IPS-18c (cell line): ENCODE results near the gene STAC2.
"Not testable (repeated sequence)": the region's sequence is repeated elsewhere in the genome, so short reads cannot be mapped to it uniquely, and the experiment has no call there.

ENCODE experiments used
- H3K4me3 ChIP-seq: 2 replicates; pipeline ENCODE4 v1.7.0; 2013; ENCODE audit warnings: low read depth, mild to moderate bottlenecking, low read length, moderate library complexity; ENCODE audit not compliant: insufficient read depth
- H3K9me3 ChIP-seq: one replicate; pipeline ENCODE4 v1.6.1; 2013; ENCODE audit warnings: mild to moderate bottlenecking, low read length, moderate library complexity; ENCODE audit not compliant: control insufficient read depth, insufficient read depth

STAC2 gene, protein sequence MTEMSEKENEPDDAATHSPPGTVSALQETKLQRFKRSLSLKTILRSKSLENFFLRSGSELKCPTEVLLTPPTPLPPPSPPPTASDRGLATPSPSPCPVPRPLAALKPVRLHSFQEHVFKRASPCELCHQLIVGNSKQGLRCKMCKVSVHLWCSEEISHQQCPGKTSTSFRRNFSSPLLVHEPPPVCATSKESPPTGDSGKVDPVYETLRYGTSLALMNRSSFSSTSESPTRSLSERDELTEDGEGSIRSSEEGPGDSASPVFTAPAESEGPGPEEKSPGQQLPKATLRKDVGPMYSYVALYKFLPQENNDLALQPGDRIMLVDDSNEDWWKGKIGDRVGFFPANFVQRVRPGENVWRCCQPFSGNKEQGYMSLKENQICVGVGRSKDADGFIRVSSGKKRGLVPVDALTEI

GRCh38 chr17:39225308-39225958, at the start of gene STAC2:
TSS of gene STAC2 (minus strand) at chr17:39225945. CDS start at chr17:39225502, 443 bp downstream.
- H3K9me3 ChIP-seq: no peaks in the 10 kb centered on the region
- peak within 1 kb of the TSS; percentile 59 for H3K4me3 ChIP-seq

- H3K9me3 ChIP-seq: no peaks in the 10 kb centered on the region
- no peak overlapping the region for H3K4me3 ChIP-seq
These were observed 45.8 kb upstream of the STAC2 start for GRCh38 chr17:39271546-39271945.

DNA sequence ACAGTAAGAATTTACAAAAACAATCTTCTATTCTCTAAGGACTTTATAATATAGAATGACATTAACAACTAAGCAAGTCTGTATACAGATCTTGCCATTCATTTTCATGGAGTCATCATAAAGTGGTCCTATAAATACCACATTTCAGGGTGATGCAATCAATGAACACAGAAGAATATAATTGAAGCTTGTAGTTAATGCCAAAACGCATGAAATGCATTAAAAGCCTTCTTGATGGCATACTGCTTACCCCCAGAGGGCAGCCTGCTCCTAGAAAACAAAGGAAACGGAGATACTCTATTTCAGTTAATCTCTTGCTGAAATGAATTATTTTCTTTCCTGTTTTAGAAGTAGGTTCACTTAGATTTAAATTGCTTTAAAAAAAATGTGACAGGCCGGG, 45.2 kb upstream of the STAC2 start:
- Histone ChIP-seq H3K4me3 (no peak overlapping the region), H3K9me3 (no peaks in the 10 kb centered on the region)

DNA sequence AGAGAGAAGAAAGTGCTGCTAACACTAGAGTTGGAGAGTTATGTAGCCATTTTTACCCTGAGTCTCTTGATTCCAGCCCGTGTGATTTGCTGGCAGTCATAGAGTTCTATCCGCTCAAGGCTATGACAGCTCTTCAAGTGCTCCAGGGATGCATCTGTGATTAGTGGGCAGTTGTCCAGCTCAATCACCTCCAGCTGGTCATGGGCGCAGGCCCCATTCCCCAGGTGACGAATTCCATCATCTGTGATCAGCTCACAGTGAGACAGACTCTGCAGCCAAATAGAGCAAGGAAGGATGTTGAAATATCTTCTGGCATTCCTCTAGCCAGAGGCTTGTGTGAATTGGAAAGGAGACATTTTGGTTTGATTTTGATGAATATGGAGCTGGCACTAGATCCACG, 38.4 kb upstream of the STAC2 start:
- Histone ChIP-seq H3K9me3 (no peaks in the 10 kb centered on the region), H3K4me3 (no peak overlapping the region)

GRCh38 chr17:39261286-39261685, 35.5 kb upstream of the STAC2 start:
- no peaks in the 10 kb centered on the region for H3K9me3 ChIP-seq
- H3K4me3 ChIP-seq: no peak overlapping the region

- no peak overlapping the region for H3K4me3 ChIP-seq
- H3K9me3 ChIP-seq: no peaks in the 10 kb centered on the region
These were observed 27.2 kb upstream of the STAC2 start for GRCh38 chr17:39252788-39253460.

- Histone ChIP-seq H3K9me3 (no peaks in the 10 kb centered on the region), H3K4me3 (no peak overlapping the region)
These were observed 26.3 kb upstream of the STAC2 start for GRCh38 chr17:39251997-39252396.

GRCh38 chr17:39250076-39250475, 24.3 kb upstream of the STAC2 start:
- H3K9me3 ChIP-seq: not testable (repeated sequence)

DNA sequence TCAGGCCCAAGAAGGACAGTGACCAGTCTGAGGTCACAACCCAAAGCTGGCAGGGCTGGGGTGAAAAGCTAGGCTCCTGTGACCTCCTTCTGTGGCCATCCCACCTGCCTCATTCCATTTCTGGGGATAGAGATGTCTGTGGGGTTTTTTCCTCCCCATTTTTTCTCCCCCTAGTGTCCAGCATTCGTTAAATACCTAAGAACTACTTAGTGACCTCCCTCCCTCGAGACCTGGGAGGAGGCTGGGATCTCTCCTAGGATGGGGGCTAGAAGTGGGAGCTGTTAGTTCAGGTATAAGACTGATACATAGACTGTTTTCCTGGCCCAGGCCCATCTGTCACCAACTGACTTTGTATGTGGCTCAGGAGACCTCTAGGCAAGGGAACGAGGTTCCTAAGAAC, 20.5 kb upstream of the STAC2 start:
- H3K9me3 ChIP-seq: no peaks in the 10 kb centered on the region
- H3K4me3 ChIP-seq: no peak overlapping the region

More at GRCh38 chr17:39250076-39250475, 24.3 kb upstream of the STAC2 start:
- H3K4me3 ChIP-seq: not testable (repeated sequence)

- no peak overlapping the region for H3K4me3 ChIP-seq
- H3K9me3 ChIP-seq: no peaks in the 10 kb centered on the region
These were observed 19.1 kb upstream of the STAC2 start for GRCh38 chr17:39244600-39245570.

GRCh38 chr17:39244016-39244599, 18.4 kb upstream of the STAC2 start:
- Histone ChIP-seq H3K4me3 (no peak overlapping the region), H3K9me3 (no peaks in the 10 kb centered on the region)

GRCh38 chr17:39243155-39243554, 17.4 kb upstream of the STAC2 start:
- Histone ChIP-seq H3K9me3 (no peaks in the 10 kb centered on the region), H3K4me3 (no peak overlapping the region)

GRCh38 chr17:39240631-39241030, 14.9 kb upstream of the STAC2 start:
- H3K4me3 ChIP-seq: no peak overlapping the region
- no peaks in the 10 kb centered on the region for H3K9me3 ChIP-seq

DNA sequence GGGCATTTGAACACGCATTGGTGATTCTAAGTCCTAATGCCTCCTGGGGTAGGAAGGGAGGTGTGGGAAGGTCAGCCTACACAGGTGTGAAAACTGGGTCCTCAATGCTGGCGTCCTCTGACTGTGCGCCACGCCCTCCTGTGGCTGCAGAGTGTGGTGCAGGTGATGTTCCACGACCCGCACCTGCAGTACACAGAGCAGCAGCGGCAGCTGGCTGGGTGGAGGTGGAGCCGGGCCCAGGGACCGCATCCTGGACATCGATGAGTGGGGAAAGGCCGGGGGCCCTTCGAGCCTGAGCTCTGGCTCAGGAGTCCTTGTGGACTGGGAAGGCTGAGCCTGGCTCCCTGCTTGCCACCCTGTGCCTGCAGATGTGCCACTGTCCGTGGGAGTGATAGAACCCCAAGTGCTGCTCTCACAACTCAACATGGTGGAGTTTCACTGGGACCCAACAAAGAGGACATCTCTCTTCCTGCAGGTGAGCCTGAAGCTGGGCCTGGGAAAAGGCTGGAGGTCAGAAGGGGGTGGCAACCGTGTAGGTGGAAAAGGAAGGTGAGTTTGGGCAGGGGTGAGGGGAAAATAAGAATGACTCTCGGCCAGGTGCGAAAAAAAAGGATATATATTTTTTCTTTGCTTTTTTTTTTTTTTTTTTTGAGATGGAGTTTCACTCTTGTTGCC, 14.0 kb upstream of the STAC2 start:
- H3K9me3 ChIP-seq: no peaks in the 10 kb centered on the region
- no peak overlapping the region for H3K4me3 ChIP-seq

GRCh38 chr17:39238311-39238972, 12.7 kb upstream of the STAC2 start:
- Histone ChIP-seq H3K4me3 (no peak overlapping the region), H3K9me3 (no peaks in the 10 kb centered on the region)

DNA sequence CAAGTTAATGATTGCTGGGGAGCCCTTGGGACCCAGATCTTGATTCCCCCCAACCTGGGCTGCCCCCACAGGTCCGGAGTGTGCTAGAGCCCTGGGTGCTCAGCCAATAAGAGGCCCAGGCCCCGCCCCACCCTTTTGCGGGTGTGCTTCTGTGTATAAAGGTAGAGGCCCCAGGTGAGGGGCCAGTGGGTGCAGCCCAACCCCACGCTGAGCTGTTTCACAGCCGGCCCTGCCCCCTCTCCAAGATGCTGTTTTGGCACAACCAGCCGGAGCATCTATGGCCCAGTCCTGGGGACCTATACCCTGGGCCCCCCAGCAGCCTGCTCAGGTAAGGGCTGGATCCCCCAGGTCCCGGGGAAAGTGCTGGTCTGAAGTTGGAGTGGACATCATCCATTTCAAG, 11.8 kb upstream of the STAC2 start:
- no peaks in the 10 kb centered on the region for H3K9me3 ChIP-seq
- no peak overlapping the region for H3K4me3 ChIP-seq
